ENCODE data around the gene ZDHHC3.

Gene ZDHHC3

GRCh38 chr3:45003406-45003805 is 27.4 kb upstream of the ZDHHC3 start:
- Mint-ChIP-seq H3K36me3 (ENCODE audit: low read depth) (peaks cover 86% of the 10 kb centered on the region), H3K4me1 (ENCODE audit: low read depth) (peaks cover 27% of the 10 kb centered on the region), H3K9me3 (peaks cover 9% of the 10 kb centered on the region), H3K4me3 (no peak overlapping the region), H3K27ac (peak overlapping the region; percentile 8), H3K27me3 (no peaks in the 10 kb centered on the region)

GRCh38 chr3:45002720-45003119 is 26.7 kb upstream of the ZDHHC3 start:
- peaks cover 28% of the 10 kb centered on the region for H3K4me1 Mint-ChIP-seq (ENCODE audit: low read depth)
- no peaks in the 10 kb centered on the region for H3K27me3 Mint-ChIP-seq
- H3K36me3 Mint-ChIP-seq (ENCODE audit: low read depth): peaks cover 82% of the 10 kb centered on the region
- peaks cover 9% of the 10 kb centered on the region for H3K9me3 Mint-ChIP-seq
- peak overlapping the region; percentile 58 for H3K27ac Mint-ChIP-seq
- no peak overlapping the region for H3K4me3 Mint-ChIP-seq

GRCh38 chr3:45002139-45002660 is 26.2 kb upstream of the ZDHHC3 start:
- Mint-ChIP-seq H3K27me3 (no peaks in the 10 kb centered on the region), H3K27ac (no peak overlapping the region), H3K4me1 (ENCODE audit: low read depth) (peaks cover 32% of the 10 kb centered on the region), H3K36me3 (ENCODE audit: low read depth) (peaks cover 84% of the 10 kb centered on the region), H3K9me3 (peaks cover 9% of the 10 kb centered on the region), H3K4me3 (no peak overlapping the region)

- Mint-ChIP-seq H3K36me3 (ENCODE audit: low read depth) (peaks cover 82% of the 10 kb centered on the region), H3K9me3 (peaks cover 9% of the 10 kb centered on the region), H3K27me3 (no peaks in the 10 kb centered on the region), H3K4me3 (no peak overlapping the region), H3K27ac (no peak overlapping the region), H3K4me1 (ENCODE audit: low read depth) (peaks cover 31% of the 10 kb centered on the region)
These were observed 25.8 kb upstream of the ZDHHC3 start for GRCh38 chr3:45001738-45002137.

- peaks cover 39% of the 10 kb centered on the region for H3K4me1 Mint-ChIP-seq (ENCODE audit: low read depth)
- H3K36me3 Mint-ChIP-seq (ENCODE audit: low read depth): peaks cover 86% of the 10 kb centered on the region
- peaks cover 9% of the 10 kb centered on the region for H3K9me3 Mint-ChIP-seq
- peak overlapping the region; percentile 21 for H3K27ac Mint-ChIP-seq
- no peak overlapping the region for H3K4me3 Mint-ChIP-seq
- no peaks in the 10 kb centered on the region for H3K27me3 Mint-ChIP-seq
These were observed 24.8 kb upstream of the ZDHHC3 start for GRCh38 chr3:45000823-45001222.

- Mint-ChIP-seq H3K4me1 (ENCODE audit: low read depth) (peaks cover 37% of the 10 kb centered on the region), H3K27ac (peak overlapping the region; percentile 14), H3K27me3 (no peaks in the 10 kb centered on the region), H3K4me3 (no peak overlapping the region), H3K36me3 (ENCODE audit: low read depth) (peaks cover 85% of the 10 kb centered on the region), H3K9me3 (peaks cover 7% of the 10 kb centered on the region)
These were observed 23.8 kb upstream of the ZDHHC3 start for GRCh38 chr3:44999782-45000181.

- H3K9me3 Mint-ChIP-seq: no peaks in the 10 kb centered on the region
- H3K36me3 Mint-ChIP-seq (ENCODE audit: low read depth): peaks cover 85% of the 10 kb centered on the region
- H3K4me3 Mint-ChIP-seq: no peak overlapping the region
- no peaks in the 10 kb centered on the region for H3K27me3 Mint-ChIP-seq
- H3K4me1 Mint-ChIP-seq (ENCODE audit: low read depth): peaks cover 51% of the 10 kb centered on the region
- peak overlapping the region; percentile 55 for H3K27ac Mint-ChIP-seq
These were observed 20.6 kb upstream of the ZDHHC3 start for GRCh38 chr3:44996556-44996969.

GRCh38 chr3:44995142-44995770 is 19.3 kb upstream of the ZDHHC3 start:
- H3K27ac Mint-ChIP-seq: no peak overlapping the region
- H3K9me3 Mint-ChIP-seq: no peaks in the 10 kb centered on the region
- H3K4me3 Mint-ChIP-seq: no peak overlapping the region
- H3K4me1 Mint-ChIP-seq (ENCODE audit: low read depth): peaks cover 64% of the 10 kb centered on the region
- H3K36me3 Mint-ChIP-seq (ENCODE audit: low read depth): peaks cover 85% of the 10 kb centered on the region
- no peaks in the 10 kb centered on the region for H3K27me3 Mint-ChIP-seq

- H3K27ac Mint-ChIP-seq: no peak overlapping the region
- no peak overlapping the region for H3K4me3 Mint-ChIP-seq
- H3K9me3 Mint-ChIP-seq: no peaks in the 10 kb centered on the region
- no peaks in the 10 kb centered on the region for H3K27me3 Mint-ChIP-seq
- H3K4me1 Mint-ChIP-seq (ENCODE audit: low read depth): peaks cover 69% of the 10 kb centered on the region
- H3K36me3 Mint-ChIP-seq (ENCODE audit: low read depth): peaks cover 83% of the 10 kb centered on the region
These were observed 17.7 kb upstream of the ZDHHC3 start for GRCh38 chr3:44993471-44994205.

GRCh38 chr3:44992555-44993470 is 16.8 kb upstream of the ZDHHC3 start:
- Mint-ChIP-seq H3K9me3 (no peaks in the 10 kb centered on the region), H3K36me3 (ENCODE audit: low read depth) (peaks cover 85% of the 10 kb centered on the region), H3K4me3 (no peak overlapping the region), H3K4me1 (ENCODE audit: low read depth) (peaks cover 69% of the 10 kb centered on the region), H3K27me3 (no peaks in the 10 kb centered on the region), H3K27ac (peak overlapping the region; percentile 26)

GRCh38 chr3:44991326-44991725 is 15.4 kb upstream of the ZDHHC3 start:
- peaks cover 65% of the 10 kb centered on the region for H3K4me1 Mint-ChIP-seq (ENCODE audit: low read depth)
- no peaks in the 10 kb centered on the region for H3K27me3 Mint-ChIP-seq
- H3K9me3 Mint-ChIP-seq: no peaks in the 10 kb centered on the region
- H3K27ac Mint-ChIP-seq: no peak overlapping the region
- peaks cover 74% of the 10 kb centered on the region for H3K36me3 Mint-ChIP-seq (ENCODE audit: low read depth)
- no peak overlapping the region for H3K4me3 Mint-ChIP-seq

GRCh38 chr3:44989636-44990373 is 13.8 kb upstream of the ZDHHC3 start:
- H3K36me3 Mint-ChIP-seq (ENCODE audit: low read depth): peaks cover 71% of the 10 kb centered on the region
- H3K4me1 Mint-ChIP-seq (ENCODE audit: low read depth): peaks cover 58% of the 10 kb centered on the region
- no peak overlapping the region for H3K4me3 Mint-ChIP-seq
- H3K9me3 Mint-ChIP-seq: no peaks in the 10 kb centered on the region
- no peaks in the 10 kb centered on the region for H3K27me3 Mint-ChIP-seq
- no peak overlapping the region for H3K27ac Mint-ChIP-seq

GRCh38 chr3:44989141-44989540 is 13.2 kb upstream of the ZDHHC3 start:
- no peak overlapping the region for H3K27ac Mint-ChIP-seq
- H3K9me3 Mint-ChIP-seq: no peaks in the 10 kb centered on the region
- peaks cover 65% of the 10 kb centered on the region for H3K36me3 Mint-ChIP-seq (ENCODE audit: low read depth)
- peaks cover 58% of the 10 kb centered on the region for H3K4me1 Mint-ChIP-seq (ENCODE audit: low read depth)
- H3K4me3 Mint-ChIP-seq: no peak overlapping the region
- H3K27me3 Mint-ChIP-seq: no peaks in the 10 kb centered on the region

GRCh38 chr3:44988073-44988472 is 12.1 kb upstream of the ZDHHC3 start:
- Mint-ChIP-seq H3K4me3 (no peak overlapping the region), H3K36me3 (ENCODE audit: low read depth) (peaks cover 55% of the 10 kb centered on the region), H3K27ac (no peak overlapping the region), H3K4me1 (ENCODE audit: low read depth) (peaks cover 58% of the 10 kb centered on the region), H3K27me3 (no peaks in the 10 kb centered on the region), H3K9me3 (no peaks in the 10 kb centered on the region)

Data from stimulated activated naive CD8-positive, alpha-beta T cell treated with anti-CD3 and anti-CD28 coated beads, Interleukin-15, Interleukin-2, amounts not matched to agents 100 ng/mL and 50 ng/mL, for 24 hours (primary cell).